DND-41 (cell line): Measurements from ENCODE around the gene OR4D11.

Experiments
- ATAC-seq: fragments of 200-7000 bp; cut with Tn5 transposase; 3 replicates; pipeline ENCODE4 v1.9.1; 2021; ENCODE audit warnings: low read depth; ENCODE audit not compliant: insufficient read depth
- DNase-seq: peaks from one replicate; pipeline ENCODE4 v3.0.0-alpha.2; 2020
- H2AFZ ChIP-seq: 2 replicates; pipeline ENCODE4 v1.6.0; 2012; ENCODE audit warnings: low read depth, low read length
- H3K27ac ChIP-seq: 2 replicates; pipeline ENCODE4 v1.5.1; 2012; ENCODE audit warnings: low read length, inconsistent platforms
- H3K27me3 ChIP-seq: fragments of 200-600 bp; sonication (generic); 2 replicates; pipeline ENCODE4 v1.6.0; 2012; ENCODE audit warnings: low read length, mild to moderate bottlenecking, inconsistent platforms; ENCODE audit not compliant: insufficient read depth, poor library complexity
- H3K36me3 ChIP-seq: 2 replicates; pipeline ENCODE4 v1.5.1; 2012; ENCODE audit warnings: low read length, inconsistent platforms; ENCODE audit not compliant: insufficient read depth
- H3K4me1 ChIP-seq: 2 replicates; pipeline ENCODE4 v1.5.1; 2012; ENCODE audit warnings: mild to moderate bottlenecking, low read length; ENCODE audit not compliant: insufficient read depth
- H3K4me2 ChIP-seq: 2 replicates; pipeline ENCODE4 v1.6.0; 2012; ENCODE audit warnings: mild to moderate bottlenecking, moderate library complexity, low read length, inconsistent platforms; ENCODE audit not compliant: insufficient read depth
- H3K4me3 ChIP-seq, 2 experiments: fragments of 200-600 bp in 1 of 2; shearing (Covaris generic) in 1 of 2; 2 replicates each; pipeline ENCODE4 v1.5.1; 2012 to 2016; ENCODE audit warnings: inconsistent platforms in 2 of 2, low read length in 2 of 2, mild to moderate bottlenecking in 2 of 2, low read depth in 1 of 2, moderate library complexity in 1 of 2
- H3K79me2 ChIP-seq: 2 replicates; pipeline ENCODE4 v1.6.0; 2012; ENCODE audit warnings: low read length, inconsistent platforms; ENCODE audit not compliant: insufficient read depth
- H3K9ac ChIP-seq: 2 replicates; pipeline ENCODE4 v1.6.0; 2012; ENCODE audit warnings: low read depth, mild to moderate bottlenecking, inconsistent platforms, low read length, moderate library complexity
- H3K9me3 ChIP-seq: 2 replicates; pipeline ENCODE4 v1.5.1; 2012; ENCODE audit warnings: low read length, moderate library complexity, mild to moderate bottlenecking, inconsistent platforms; ENCODE audit not compliant: insufficient read depth, severe bottlenecking
- H4K20me1 ChIP-seq: 2 replicates; pipeline ENCODE4 v1.6.0; 2012; ENCODE audit warnings: low read length; ENCODE audit not compliant: insufficient read depth
- EZH2 ChIP-seq: IDR thresholded peaks from 3 replicates; pipeline ENCODE4 v1.6.1; 2012; ENCODE audit warnings: borderline replicate concordance, low read depth, mild to moderate bottlenecking, moderate library complexity, low read length, inconsistent platforms; ENCODE audit not compliant: severe bottlenecking
- TF ChIP-seq, protein P1 (sequence below): IDR thresholded peaks from 2 replicates; pipeline ENCODE4 v1.5.1; 2012; ENCODE audit warnings: borderline replicate concordance, low read length, moderate library complexity, mild to moderate bottlenecking; ENCODE audit not compliant: poor library complexity, severe bottlenecking; ENCODE audit errors: extremely low read depth

Gene OR4D11

DNA sequence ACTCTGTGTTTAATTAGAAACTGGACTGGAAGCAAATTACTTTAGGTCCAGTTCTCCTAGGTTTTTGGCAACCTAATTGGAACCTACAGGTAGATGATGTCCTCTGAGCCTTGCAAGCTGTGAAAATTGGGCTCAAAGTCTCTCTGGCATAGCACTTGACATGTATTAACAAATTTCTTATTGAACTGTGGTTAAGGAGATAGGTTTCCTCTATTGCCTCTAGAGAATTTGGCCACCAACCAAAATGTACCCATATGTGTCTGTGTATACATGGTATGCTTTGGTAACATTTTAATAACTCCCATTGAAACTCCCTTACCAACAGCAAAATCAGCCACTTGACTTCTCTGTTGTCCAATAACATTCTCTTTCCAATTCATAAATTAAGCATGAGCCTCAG lies 30.4 kb upstream of the OR4D11 start, which contains the start of gene OR4D10:
TSS of gene OR4D10 (plus strand) at position 301 of the 400 bp plus-strand sequence. CDS start 4,115 bp downstream, outside the sequence.
- no peak for ATAC-seq
- Histone ChIP-seq H3K9me3 (no peaks in the 10 kb centered on the region), H3K9ac (no peak within 1 kb of the TSS), H2AFZ (no peak within 1 kb of the TSS), H3K36me3 (no peaks in the 10 kb centered on the region), H3K4me2 (no peak within 1 kb of the TSS), H3K79me2 (no peaks in the 10 kb centered on the region), H4K20me1 (no peaks in the 10 kb centered on the region), H3K4me1 (no peaks in the 10 kb centered on the region), H3K27me3 (no peaks in the 10 kb centered on the region), H3K4me3 (no peak within 1 kb of the TSS), H3K27ac (no peak within 1 kb of the TSS)
- TF ChIP-seq, protein P1, sequence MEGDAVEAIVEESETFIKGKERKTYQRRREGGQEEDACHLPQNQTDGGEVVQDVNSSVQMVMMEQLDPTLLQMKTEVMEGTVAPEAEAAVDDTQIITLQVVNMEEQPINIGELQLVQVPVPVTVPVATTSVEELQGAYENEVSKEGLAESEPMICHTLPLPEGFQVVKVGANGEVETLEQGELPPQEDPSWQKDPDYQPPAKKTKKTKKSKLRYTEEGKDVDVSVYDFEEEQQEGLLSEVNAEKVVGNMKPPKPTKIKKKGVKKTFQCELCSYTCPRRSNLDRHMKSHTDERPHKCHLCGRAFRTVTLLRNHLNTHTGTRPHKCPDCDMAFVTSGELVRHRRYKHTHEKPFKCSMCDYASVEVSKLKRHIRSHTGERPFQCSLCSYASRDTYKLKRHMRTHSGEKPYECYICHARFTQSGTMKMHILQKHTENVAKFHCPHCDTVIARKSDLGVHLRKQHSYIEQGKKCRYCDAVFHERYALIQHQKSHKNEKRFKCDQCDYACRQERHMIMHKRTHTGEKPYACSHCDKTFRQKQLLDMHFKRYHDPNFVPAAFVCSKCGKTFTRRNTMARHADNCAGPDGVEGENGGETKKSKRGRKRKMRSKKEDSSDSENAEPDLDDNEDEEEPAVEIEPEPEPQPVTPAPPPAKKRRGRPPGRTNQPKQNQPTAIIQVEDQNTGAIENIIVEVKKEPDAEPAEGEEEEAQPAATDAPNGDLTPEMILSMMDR: no peak
- no peak for DNase-seq

DNA sequence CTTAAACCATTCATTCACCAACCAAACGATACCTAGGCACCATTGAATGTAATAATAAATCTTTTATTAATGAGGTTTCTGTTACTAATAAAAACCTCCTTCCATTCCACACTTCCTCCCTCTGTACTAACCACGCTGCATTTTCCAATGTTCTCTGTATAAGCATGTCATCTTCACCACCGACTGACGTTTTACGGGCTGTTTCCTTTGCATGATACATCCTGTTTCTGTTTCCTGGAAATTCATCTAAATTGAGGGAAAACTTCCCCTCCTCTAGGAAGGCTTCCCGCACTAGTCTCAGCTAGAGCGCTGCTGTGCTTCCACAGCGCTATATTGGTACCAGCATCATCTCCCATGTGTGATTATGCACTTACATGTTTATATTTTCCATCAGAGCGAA lies 28.2 kb upstream of the OR4D11 start:
- no peaks in the 10 kb centered on the region for H3K9me3 ChIP-seq
- H3K27me3 ChIP-seq: no peaks in the 10 kb centered on the region
- no peaks in the 10 kb centered on the region for H3K79me2 ChIP-seq
- no peak overlapping the region for H3K4me3 ChIP-seq
- no peak overlapping the region for H3K4me2 ChIP-seq
- H3K4me1 ChIP-seq: no peaks in the 10 kb centered on the region
- no peak overlapping the region for H3K27ac ChIP-seq
- no peak overlapping the region for H2AFZ ChIP-seq
- no peak for DNase-seq
- TF ChIP-seq, protein P1: no peak
- no peak for TF ChIP-seq EZH2
- H3K36me3 ChIP-seq: no peaks in the 10 kb centered on the region
- H4K20me1 ChIP-seq: no peaks in the 10 kb centered on the region
- ATAC-seq: no peak
- H3K9ac ChIP-seq: no peak overlapping the region

DNA sequence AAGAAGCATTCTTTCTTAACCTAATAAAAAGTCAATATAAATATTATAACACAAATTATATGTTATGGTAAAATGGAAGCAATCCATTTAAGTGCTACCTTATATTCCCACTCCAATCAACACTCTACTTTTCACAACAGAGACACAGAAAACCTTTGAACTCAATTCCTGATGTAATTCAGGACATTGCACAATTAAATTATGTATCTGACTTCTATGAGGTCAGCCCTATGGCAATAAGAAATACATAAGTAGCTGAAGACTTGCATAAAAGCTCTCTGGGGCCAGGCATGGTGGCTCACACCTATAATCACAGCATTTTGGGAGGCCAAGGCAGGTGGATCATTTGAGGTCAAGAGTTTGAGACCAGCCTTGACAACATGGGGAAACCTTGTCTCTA lies 23.5 kb upstream of the OR4D11 start:
- Histone ChIP-seq H2AFZ (no peak overlapping the region), H3K4me2 (no peak overlapping the region), H3K4me1 (no peaks in the 10 kb centered on the region), H3K4me3 (no peak overlapping the region), H3K27ac (no peak overlapping the region), H3K36me3 (no peaks in the 10 kb centered on the region), H3K9ac (no peak overlapping the region), H3K79me2 (no peaks in the 10 kb centered on the region), H4K20me1 (no peaks in the 10 kb centered on the region), H3K9me3 (no peaks in the 10 kb centered on the region), H3K27me3 (no peaks in the 10 kb centered on the region)
- ATAC-seq (no peak), DNase-seq (no peak)
- TF ChIP-seq EZH2: no peak

DNA sequence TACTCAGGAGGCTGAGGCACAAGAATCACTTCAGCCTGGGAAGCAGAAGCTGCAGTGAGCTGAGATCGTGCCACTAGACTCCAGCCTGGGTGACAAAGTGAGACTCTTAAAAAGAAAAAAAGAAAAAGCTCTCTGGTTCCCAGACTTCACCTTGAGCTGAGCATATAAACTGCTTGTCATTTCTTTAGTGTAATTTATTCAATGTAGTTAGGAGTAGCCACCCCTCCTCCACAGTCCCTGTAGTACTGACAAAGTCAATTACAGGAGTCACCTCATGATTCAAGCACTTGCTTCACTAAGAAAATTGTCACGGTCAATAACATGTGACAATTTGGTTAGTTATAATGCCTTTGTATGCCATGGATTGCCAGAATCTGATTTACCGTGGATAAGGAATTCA lies 23.0 kb upstream of the OR4D11 start:
- Histone ChIP-seq H3K79me2 (no peaks in the 10 kb centered on the region), H4K20me1 (no peaks in the 10 kb centered on the region), H3K4me3 (no peak overlapping the region), H3K27ac (no peak overlapping the region), H3K9me3 (no peaks in the 10 kb centered on the region), H3K4me2 (no peak overlapping the region), H3K4me1 (no peaks in the 10 kb centered on the region), H3K36me3 (no peaks in the 10 kb centered on the region), H3K27me3 (no peaks in the 10 kb centered on the region), H2AFZ (no peak overlapping the region), H3K9ac (no peak overlapping the region)
- no peak for ATAC-seq
- TF ChIP-seq, protein P1: no peak
- TF ChIP-seq EZH2: no peak
- DNase-seq: no peak
